Stimulated activated effector memory CD8-positive, alpha-beta T cell treated with anti-CD3 and anti-CD28 coated beads, Interleukin-12 subunit alpha, Interleukin-12 subunit beta, amount 100 ng/mL, for 72 hours (primary cell): ENCODE results near the gene CFAP20.

Experiments
- ATAC-seq: fragments of 150-1000 bp; cut with Tn5 transposase; 2 replicates; pipeline ENCODE4 v1.10.0; 2021
- DNase-seq, 2 donors: peaks; one replicate each; pipeline ENCODE4 v3.0.0; 2021 to 2022; ENCODE audit warnings: low spot score in 2 of 2
- H3K27ac Mint-ChIP-seq: one replicate; pipeline ENCODE4 v1.8.0; 2022; ENCODE audit warnings: mild to moderate bottlenecking, mixed read lengths
- H3K36me3 Mint-ChIP-seq: one replicate; pipeline ENCODE4 v1.8.0; 2022; ENCODE audit warnings: mild to moderate bottlenecking, mixed read lengths
- H3K4me1 Mint-ChIP-seq: one replicate; pipeline ENCODE4 v1.8.0; 2022; ENCODE audit warnings: mixed read lengths
- H3K4me3 Mint-ChIP-seq: one replicate; pipeline ENCODE4 v1.8.0; 2022; ENCODE audit warnings: mild to moderate bottlenecking, mixed read lengths
- H3K9me3 Mint-ChIP-seq: one replicate; pipeline ENCODE4 v1.8.0; 2022; ENCODE audit warnings: mixed read lengths

Gene CFAP20

DNA sequence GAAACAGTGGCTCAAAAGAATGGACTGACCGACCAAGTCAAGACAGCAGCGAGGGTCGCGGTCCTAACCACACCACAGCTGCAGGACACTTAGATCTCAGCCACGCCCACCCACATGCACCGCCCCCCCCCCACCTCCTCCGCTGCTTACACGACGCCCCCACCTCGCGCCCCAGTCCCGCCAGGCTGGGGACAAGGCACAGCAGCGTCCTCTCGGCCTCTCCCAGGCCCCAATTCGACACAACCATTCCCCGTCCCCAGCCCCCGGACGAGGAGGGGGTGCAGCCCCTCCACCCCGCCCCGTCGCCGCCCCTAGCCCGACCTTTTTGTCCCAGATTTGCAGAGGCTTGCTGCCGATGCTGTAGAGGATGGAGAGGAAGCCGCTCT, 477 bp downstream of the CFAP20 start:
- Mint-ChIP-seq H3K4me1 (peaks cover 37% of the 10 kb centered on the region), H3K9me3 (no peaks in the 10 kb centered on the region), H3K27ac (peak overlapping the region; percentile 88), H3K36me3 (peaks cover 10% of the 10 kb centered on the region), H3K4me3 (peak overlapping the region; percentile 79)
- DNase-seq (no peak), ATAC-seq (peak; percentile 3)

DNA sequence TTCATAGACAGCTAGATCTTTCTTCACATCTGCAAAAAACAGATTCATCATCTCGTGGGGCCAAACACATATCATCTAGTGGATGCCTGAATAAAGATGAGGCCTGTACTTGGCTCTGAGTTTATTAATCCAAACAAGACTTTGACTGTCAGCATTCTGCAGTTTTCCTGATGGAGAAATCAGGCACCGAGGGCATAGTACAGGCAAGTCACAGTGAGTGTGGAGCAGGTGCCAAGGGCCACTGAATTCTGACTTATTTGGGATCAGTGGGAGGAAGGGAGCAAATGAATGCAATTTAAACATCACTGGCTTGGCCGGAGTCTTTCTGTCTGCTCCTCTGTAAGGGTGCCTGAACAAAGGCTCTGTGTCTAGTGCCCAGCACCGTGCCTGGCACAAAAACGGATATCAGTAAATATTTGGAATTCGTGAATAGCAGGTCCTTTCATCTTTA, 975 bp downstream of the CFAP20 start:
- ATAC-seq (no peak), DNase-seq (peak in 1 of 2 donors; percentile 55)
- peak overlapping the region; percentile 88 for H3K27ac Mint-ChIP-seq
- peaks cover 10% of the 10 kb centered on the region for H3K36me3 Mint-ChIP-seq
- peaks cover 39% of the 10 kb centered on the region for H3K4me1 Mint-ChIP-seq
- H3K9me3 Mint-ChIP-seq, result no peaks in the 10 kb centered on the region
- H3K4me3 Mint-ChIP-seq, result peak overlapping the region; percentile 79

DNA sequence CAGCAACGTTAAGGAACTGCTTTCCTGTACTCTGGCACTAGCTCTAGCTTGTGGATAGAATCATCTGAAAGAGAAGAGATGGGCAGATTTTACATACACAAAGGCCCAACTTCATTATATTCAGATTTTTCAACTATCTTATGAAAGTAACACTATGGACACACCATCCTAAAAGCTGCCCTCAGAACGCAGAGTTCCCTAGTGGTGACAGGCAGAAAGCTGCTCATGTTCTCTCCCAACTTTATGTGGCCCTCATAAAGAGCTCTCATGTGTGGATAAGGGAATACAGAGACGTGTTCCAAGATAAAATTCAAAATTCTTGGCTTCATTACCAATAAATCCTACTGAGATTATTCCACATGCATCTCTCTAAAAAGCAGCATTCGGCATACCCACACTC, 1.5 kb downstream of the CFAP20 start:
- DNase-seq, result no peak
- Mint-ChIP-seq H3K4me1 (peaks cover 39% of the 10 kb centered on the region), H3K4me3 (peak overlapping the region; percentile 79), H3K27ac (peak overlapping the region; percentile 88), H3K36me3 (peaks cover 10% of the 10 kb centered on the region), H3K9me3 (no peaks in the 10 kb centered on the region)
- ATAC-seq, result no peak

DNA sequence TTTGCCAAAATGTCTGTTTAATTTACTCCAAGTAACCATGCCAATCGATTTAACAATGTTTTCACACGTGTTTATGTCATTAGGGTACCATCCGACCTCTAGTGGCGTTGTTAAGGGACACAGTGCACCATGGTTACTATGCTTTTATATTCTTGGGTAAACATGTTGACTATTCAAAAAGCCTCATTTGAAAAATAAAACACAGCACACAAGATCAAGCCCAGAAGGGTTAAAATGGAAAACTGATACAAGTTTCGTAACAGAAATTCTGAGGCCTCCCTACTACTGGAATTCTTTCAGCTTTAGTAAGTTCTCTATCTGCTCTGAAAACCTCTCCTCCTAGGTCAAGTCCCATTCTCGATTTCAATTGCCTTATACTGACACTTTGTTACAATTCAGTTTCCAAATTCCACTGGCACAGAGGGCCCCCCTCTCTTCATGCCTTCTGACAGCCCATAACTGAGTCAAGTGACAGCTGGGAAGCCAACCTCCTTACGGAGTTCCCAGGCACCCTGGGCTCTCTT, 2.1 kb downstream of the CFAP20 start:
- peaks cover 39% of the 10 kb centered on the region for H3K4me1 Mint-ChIP-seq

DNA sequence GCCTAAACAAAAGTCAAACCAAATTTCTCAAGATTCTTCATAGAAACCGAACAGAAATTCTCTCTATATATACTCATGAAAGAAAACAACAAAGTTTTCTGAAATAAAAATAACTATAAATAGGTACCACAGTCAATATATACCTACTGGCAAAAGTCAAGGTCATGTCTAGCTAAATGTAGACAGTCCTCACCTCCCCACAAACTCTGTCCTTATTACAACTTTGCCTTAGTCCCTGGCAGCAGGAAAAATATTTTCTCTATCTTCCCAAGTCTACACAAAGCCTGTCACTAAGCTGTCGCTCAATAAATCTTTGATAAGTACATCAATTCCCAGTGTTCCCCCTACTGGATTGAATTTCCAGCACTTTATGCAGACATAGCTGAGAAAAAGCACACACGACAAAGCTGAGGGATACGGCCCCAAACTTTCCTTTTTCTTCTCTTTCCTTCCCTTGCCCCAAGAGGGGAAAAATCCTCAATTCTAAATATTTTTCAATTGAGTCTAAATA, 2.7 kb downstream of the CFAP20 start:
- Mint-ChIP-seq H3K27ac (peak overlapping the region; percentile 88), H3K36me3 (peaks cover 10% of the 10 kb centered on the region), H3K9me3 (no peaks in the 10 kb centered on the region), H3K4me3 (peak overlapping the region; percentile 79), H3K4me1 (peaks cover 44% of the 10 kb centered on the region)
- no peak for DNase-seq
- ATAC-seq, result no peak

More for the DNA sequence above, 2.1 kb downstream of the CFAP20 start:
- DNase-seq, result no peak
- peak; percentile 34 for ATAC-seq
- Mint-ChIP-seq H3K9me3 (no peaks in the 10 kb centered on the region), H3K4me3 (peak overlapping the region; percentile 79), H3K27ac (peak overlapping the region; percentile 88), H3K36me3 (peaks cover 10% of the 10 kb centered on the region)

DNA sequence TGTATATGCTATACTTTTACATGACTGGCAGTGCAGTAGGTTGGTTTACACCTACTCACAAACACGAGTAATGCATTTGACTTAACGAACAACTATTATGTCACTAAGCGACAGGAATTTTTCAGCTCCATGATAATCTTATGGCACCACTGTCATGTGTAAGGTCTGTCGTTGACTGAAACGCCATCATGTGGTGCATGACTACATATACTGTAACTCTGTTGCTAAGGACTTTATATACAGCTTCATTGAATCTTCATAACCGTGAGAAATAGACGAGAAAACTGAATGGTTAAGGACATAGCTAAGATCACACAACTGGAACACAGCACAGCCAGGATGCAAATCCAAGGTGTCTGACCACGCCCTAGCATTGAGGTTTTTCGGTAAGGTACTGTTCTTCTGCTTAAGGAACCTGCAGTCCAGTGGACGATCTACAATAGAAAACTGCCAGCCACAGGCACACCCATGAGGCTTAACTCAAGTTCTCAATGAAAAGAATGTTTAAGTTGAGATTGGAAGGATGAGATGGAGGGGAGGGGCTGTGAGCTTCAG, 3.3 kb downstream of the CFAP20 start:
- no peak for DNase-seq
- peaks cover 10% of the 10 kb centered on the region for H3K36me3 Mint-ChIP-seq
- H3K4me3 Mint-ChIP-seq, result no peak overlapping the region
- H3K27ac Mint-ChIP-seq, result no peak overlapping the region
- ATAC-seq, result no peak
- peaks cover 45% of the 10 kb centered on the region for H3K4me1 Mint-ChIP-seq
- no peaks in the 10 kb centered on the region for H3K9me3 Mint-ChIP-seq

DNA sequence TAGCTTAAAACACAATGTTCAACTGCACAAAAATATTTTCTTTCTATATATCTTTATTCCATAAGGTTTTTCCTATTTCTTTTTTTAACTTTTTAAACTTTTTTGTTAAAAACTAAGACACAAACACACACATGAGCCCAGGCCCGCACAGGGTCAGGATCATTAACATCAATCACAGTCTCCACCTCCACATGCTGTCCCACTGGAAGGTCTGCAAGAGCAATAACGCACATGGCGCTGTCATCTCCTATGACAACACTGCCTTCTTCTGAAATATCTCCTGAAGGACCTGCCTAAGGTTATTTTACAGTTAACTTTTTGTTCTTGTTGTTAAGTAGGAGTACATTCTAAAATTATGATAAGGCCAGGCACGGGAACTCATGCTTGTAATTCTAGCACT, 4.1 kb downstream of the CFAP20 start:
- Mint-ChIP-seq H3K4me1 (peaks cover 51% of the 10 kb centered on the region), H3K4me3 (no peak overlapping the region), H3K36me3 (peaks cover 10% of the 10 kb centered on the region), H3K9me3 (no peaks in the 10 kb centered on the region), H3K27ac (no peak overlapping the region)
- ATAC-seq (no peak), DNase-seq (no peak)

DNA sequence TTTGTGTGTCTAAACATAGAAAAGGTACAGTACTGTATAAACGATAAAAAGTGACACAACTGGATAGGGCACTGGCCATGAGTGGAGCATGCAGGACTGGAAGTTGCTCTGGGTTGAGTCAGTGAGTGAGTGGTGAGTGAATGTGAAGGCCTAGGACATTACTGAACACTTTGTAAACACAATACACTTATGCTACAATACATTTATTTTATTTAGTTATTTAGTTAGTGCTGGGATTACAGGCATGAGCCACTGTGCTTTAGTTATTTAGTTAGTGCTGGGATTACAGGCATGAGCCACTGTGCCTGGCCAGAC, 4.6 kb downstream of the CFAP20 start:
- no peak overlapping the region for H3K27ac Mint-ChIP-seq
- H3K4me1 Mint-ChIP-seq, result peaks cover 55% of the 10 kb centered on the region

DNA sequence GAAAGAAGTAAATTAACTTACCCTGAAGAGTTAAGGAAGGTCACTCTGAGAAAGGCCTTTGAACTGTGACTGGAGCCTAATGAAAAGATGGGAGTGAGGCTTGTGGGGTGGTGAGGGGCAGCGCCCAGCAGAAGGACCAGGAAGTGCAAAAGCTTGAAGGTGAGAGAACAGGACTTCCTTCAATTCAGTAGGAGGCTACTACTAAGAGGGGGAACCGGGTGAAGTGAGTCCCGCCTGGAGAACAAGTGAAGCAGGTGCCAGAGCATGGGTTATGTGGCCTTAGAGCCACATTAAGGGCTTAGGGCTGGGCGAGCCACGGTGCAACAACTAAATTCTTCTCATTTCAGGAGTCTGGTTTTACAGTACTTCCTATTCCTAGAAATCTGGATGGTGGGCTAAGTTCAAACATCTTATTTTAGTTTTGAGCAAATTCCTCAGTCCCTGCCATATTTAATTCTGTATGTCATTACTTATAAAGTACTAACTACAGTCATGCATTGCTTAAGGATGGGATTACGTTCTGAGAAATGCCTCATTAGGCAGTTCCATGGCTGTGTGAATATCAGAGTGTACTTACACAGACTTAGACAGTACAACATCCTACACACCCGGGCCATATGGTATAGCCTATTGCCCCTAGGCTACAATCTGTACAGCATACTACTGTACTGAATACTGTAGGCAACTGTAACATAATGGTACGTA, 5.1 kb downstream of the CFAP20 start:
- H3K36me3 Mint-ChIP-seq, result peaks cover 4% of the 10 kb centered on the region
- H3K9me3 Mint-ChIP-seq, result no peaks in the 10 kb centered on the region
- DNase-seq (no peak), ATAC-seq (peak; percentile 45)
- H3K4me1 Mint-ChIP-seq, result peaks cover 55% of the 10 kb centered on the region
- H3K27ac Mint-ChIP-seq, result peak overlapping the region; percentile 76
- peak overlapping the region; percentile 3 for H3K4me3 Mint-ChIP-seq

More for the DNA sequence above, 4.6 kb downstream of the CFAP20 start:
- no peak overlapping the region for H3K4me3 Mint-ChIP-seq
- H3K9me3 Mint-ChIP-seq, result no peaks in the 10 kb centered on the region
- no peak for DNase-seq
- H3K36me3 Mint-ChIP-seq, result peaks cover 9% of the 10 kb centered on the region
- no peak for ATAC-seq

DNA sequence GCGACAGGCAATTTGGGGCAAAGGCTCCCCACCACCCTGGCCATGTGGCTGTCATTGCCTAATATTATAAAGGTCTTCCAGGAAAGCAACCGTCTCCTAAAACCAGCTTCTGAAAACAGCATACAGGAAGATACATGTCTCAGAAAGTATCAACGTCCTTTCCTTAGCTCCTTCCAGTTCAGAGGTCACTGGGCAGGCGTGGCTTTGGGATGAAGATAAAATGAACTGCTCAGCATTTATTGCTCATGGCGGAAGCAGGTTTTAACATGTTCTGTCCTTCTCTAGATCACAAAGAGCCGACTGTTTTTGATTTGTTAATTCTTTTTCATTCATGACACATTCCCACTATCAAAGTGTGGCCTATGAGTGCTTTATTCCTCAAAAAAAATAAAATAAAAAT, 8.0 kb downstream of the CFAP20 start:
- Mint-ChIP-seq H3K27ac (no peak overlapping the region), H3K4me3 (no peak overlapping the region), H3K4me1 (peaks cover 39% of the 10 kb centered on the region), H3K9me3 (no peaks in the 10 kb centered on the region), H3K36me3 (peaks cover 8% of the 10 kb centered on the region)
- DNase-seq (no peak), ATAC-seq (no peak)

DNA sequence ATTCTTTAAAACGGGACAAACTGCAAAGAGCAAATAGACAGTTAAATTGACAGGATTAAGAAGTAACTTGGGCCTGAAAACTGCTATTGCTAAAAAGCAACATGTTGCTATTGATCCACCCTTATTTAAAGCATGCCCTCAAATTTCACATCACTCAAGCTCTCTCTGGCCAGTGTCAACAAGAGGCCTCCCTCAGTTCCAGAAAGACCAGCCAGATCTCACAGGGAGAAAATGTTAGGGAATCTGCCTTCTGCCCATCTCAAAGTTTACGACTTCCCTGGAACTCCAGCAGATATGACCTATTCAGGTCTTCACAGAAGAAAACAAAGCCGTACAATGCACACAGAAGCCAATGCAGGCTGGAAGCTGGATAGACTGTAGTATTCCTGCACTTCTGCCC, 8.9 kb downstream of the CFAP20 start:
- Mint-ChIP-seq H3K36me3 (peaks cover 17% of the 10 kb centered on the region), H3K9me3 (no peaks in the 10 kb centered on the region), H3K4me3 (no peak overlapping the region), H3K4me1 (peaks cover 35% of the 10 kb centered on the region), H3K27ac (peak overlapping the region; percentile 29)
- ATAC-seq, result no peak
- DNase-seq, result no peak

DNA sequence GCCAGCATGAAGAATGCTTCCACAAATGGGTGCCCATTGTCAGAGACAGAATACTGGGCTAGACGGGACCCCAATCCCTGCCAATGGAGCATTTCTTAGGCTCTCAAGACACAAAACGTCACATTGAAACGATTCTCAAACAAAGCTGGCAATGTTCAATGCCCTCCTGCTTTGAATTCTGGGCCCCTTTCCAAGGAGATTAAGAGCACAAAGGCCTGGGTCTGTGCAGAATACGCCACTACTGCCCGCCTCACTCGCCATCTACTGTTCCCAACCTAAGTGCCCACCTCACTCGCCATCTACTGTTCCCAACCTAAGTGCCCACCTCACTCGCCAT, 9.7 kb downstream of the CFAP20 start:
- peaks cover 33% of the 10 kb centered on the region for H3K4me1 Mint-ChIP-seq
- H3K4me3 Mint-ChIP-seq, result no peak overlapping the region
- H3K36me3 Mint-ChIP-seq, result peaks cover 25% of the 10 kb centered on the region
- ATAC-seq, result no peak
- no peak for DNase-seq
- no peak overlapping the region for H3K27ac Mint-ChIP-seq
- H3K9me3 Mint-ChIP-seq, result no peaks in the 10 kb centered on the region

DNA sequence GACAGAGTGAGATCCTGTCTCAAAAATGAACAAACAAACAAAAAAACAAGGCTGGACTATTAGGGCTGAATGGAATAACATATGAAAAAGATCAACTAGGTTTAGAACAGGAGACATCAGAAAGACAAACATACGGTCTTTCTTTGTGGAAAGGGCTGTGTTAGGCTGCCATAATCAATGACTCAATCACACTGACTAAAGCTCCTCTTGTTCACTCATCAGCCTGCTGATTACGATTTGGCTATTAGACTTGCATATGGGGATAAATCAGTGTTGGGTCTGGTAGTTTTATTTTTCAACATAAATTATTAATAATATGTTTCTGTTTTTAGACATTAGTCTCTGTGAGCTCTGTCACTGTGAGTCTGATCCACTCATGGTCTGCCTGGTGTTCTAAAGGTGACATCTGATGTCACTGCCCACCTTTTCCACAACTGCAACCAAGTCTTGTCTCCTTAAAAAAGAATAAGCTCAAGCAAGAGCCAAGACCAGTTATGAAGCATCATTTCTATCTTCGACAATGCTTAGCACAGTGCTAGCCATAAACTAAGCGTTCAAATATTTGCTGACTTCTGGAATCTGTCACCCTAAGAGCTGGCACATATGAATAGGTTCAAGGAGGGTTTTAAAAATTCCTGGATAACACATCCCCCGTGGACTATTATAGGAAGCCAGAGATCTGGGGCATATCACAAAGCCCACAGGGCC, 10.2 kb downstream of the CFAP20 start:
- Mint-ChIP-seq H3K4me1 (peaks cover 28% of the 10 kb centered on the region), H3K9me3 (no peaks in the 10 kb centered on the region), H3K36me3 (peaks cover 30% of the 10 kb centered on the region), H3K27ac (no peak overlapping the region), H3K4me3 (no peak overlapping the region)
- DNase-seq (no peak), ATAC-seq (no peak)

DNA sequence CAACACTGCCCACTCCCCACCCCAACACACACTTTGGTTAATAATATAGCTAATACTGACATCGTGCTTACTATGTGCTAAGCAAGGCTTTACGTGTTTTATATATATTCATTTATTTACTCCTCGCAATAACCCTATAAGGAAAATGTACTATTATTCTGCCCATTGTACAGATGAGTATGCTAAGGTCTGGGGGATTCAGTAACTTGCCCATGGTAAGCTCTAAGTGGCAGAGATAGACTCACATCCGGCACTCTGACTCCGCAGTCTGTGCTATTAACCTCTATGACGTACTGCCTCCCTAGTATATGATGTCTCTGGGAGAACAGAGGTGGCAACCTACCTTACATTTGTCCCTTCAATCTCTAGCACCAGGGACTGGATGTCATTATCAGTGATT, 12.7 kb downstream of the CFAP20 start:
- Mint-ChIP-seq H3K9me3 (no peaks in the 10 kb centered on the region), H3K36me3 (peaks cover 52% of the 10 kb centered on the region), H3K27ac (peak overlapping the region; percentile 11), H3K4me3 (no peak overlapping the region), H3K4me1 (peaks cover 19% of the 10 kb centered on the region)
- no peak for ATAC-seq
- no peak for DNase-seq

DNA sequence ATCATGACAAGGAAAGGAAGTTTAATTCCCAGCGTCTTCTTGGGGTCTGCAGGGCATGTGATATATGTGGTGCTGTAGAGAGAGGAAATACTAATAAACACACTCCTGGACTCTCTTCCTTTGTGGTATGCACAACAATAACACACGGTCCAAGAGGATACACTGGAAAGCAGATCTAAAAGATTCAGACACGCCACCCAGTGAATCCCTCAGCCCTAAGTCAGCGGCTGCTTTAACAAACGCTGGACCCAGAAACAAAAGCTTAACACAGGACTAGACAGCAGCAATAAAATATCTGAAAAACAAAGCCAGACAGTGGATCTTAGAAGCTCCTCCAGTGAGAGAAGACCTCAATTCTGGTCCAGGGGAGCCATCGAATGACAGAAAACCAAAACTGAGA, 13.1 kb downstream of the CFAP20 start:
- Mint-ChIP-seq H3K27ac (no peak overlapping the region), H3K4me3 (no peak overlapping the region), H3K9me3 (no peaks in the 10 kb centered on the region), H3K36me3 (peaks cover 52% of the 10 kb centered on the region), H3K4me1 (peaks cover 17% of the 10 kb centered on the region)
- DNase-seq (no peak), ATAC-seq (no peak)
